Neural cell (in vitro differentiated cells): ENCODE results near the gene PRKCA. TPM values are rescaled to one million over a fixed set of nuclear protein-coding genes. Genes with fewer than 3 reads are reported as not detected.

Experiments used
- H2AFZ ChIP-seq: fragments of 200-600, 300-800 bp; sonication (generic), shearing (Covaris generic); 2 replicates; pipeline ENCODE4 v1.6.0; 2014; ENCODE audit warnings: low read depth, mild to moderate bottlenecking, antibody characterized with exemption, low read length, moderate library complexity
- H3F3A ChIP-seq: fragments of 200-600 bp; shearing (Covaris generic); 2 replicates; pipeline ENCODE4 v1.6.1; 2016; ENCODE audit warnings: mild to moderate bottlenecking, moderate library complexity, mixed read lengths, antibody characterized with exemption, low read length; ENCODE audit not compliant: insufficient read depth, poor library complexity, severe bottlenecking
- H3K27ac ChIP-seq: fragments of 200-600, 300-800 bp; sonication (generic), shearing (Covaris generic); 2 replicates; pipeline ENCODE4 v1.5.1; 2014; ENCODE audit warnings: mild to moderate bottlenecking, low read length, moderate library complexity
- H3K27me3 ChIP-seq: fragments of 300-800, 200-600 bp; sonication (generic), shearing (Covaris generic); 2 replicates; pipeline ENCODE4 v1.6.0; 2014; ENCODE audit warnings: mild to moderate bottlenecking, low read depth, low read length, moderate library complexity; ENCODE audit not compliant: insufficient read depth
- H3K36me3 ChIP-seq: fragments of 300-800, 200-600 bp; sonication (generic), shearing (Covaris generic); 2 replicates; pipeline ENCODE4 v1.5.1; 2014; ENCODE audit warnings: mild to moderate bottlenecking, antibody characterized with exemption, low read length, moderate library complexity; ENCODE audit not compliant: insufficient read depth
- H3K4me2 ChIP-seq: fragments of 300-800, 200-600 bp; sonication (generic), shearing (Covaris generic); 2 replicates; pipeline ENCODE4 v1.6.0; 2014; ENCODE audit warnings: mild to moderate bottlenecking, low read length
- H3K4me3 ChIP-seq: fragments of 300-800, 200-600 bp; sonication (generic), shearing (Covaris generic); 2 replicates; pipeline ENCODE4 v1.5.1; 2014; ENCODE audit warnings: mild to moderate bottlenecking, low read length, moderate library complexity
- H3K79me2 ChIP-seq: fragments of 200-600 bp; shearing (Covaris generic); replicated peaks from 2 replicates; pipeline ENCODE4 v1.6.0; 2014; ENCODE audit warnings: mild to moderate bottlenecking, low read length, moderate library complexity; ENCODE audit not compliant: insufficient read depth
- H3K9ac ChIP-seq: fragments of 300-800, 200-600 bp; sonication (generic), shearing (Covaris generic); 2 replicates; pipeline ENCODE4 v1.6.1; 2016; ENCODE audit warnings: mild to moderate bottlenecking, low read length, mixed read lengths
- H3K9me2 ChIP-seq: fragments of 200-600 bp; shearing (Covaris generic); 2 replicates; pipeline ENCODE4 v1.6.1; 2016; ENCODE audit warnings: mild to moderate bottlenecking, low read length, mixed read lengths; ENCODE audit not compliant: insufficient read depth
- H3K9me3 ChIP-seq: fragments of 200-600, 300-800 bp; sonication (generic), shearing (Covaris generic); 2 replicates; pipeline ENCODE4 v1.6.1; 2016; ENCODE audit warnings: mild to moderate bottlenecking, mixed run types, low read length, moderate library complexity, mixed read lengths
- H4K20me1 ChIP-seq: fragments of 200-600 bp; shearing (Covaris generic); 2 replicates; pipeline ENCODE4 v1.6.1; 2016; ENCODE audit warnings: mild to moderate bottlenecking, mixed run types; ENCODE audit not compliant: insufficient read depth
- CTCF ChIP-seq: fragments of 450-650 bp; IDR thresholded peaks from 2 replicates; pipeline ENCODE4 v1.5.1; 2014; ENCODE audit warnings: antibody characterized with exemption, mild to moderate bottlenecking, moderate library complexity; ENCODE audit not compliant: poor library complexity, severe bottlenecking
- EZH2 ChIP-seq: fragments of 200-600, 300-800 bp; shearing (Covaris generic), sonication (generic); IDR thresholded peaks from 2 replicates; pipeline ENCODE4 v1.6.1; 2014; ENCODE audit warnings: antibody characterized with exemption, low read length, borderline replicate concordance, mild to moderate bottlenecking; ENCODE audit not compliant: insufficient read depth, poor library complexity, severe bottlenecking
- MXI1 ChIP-seq: fragments of 450-650 bp; conservative IDR thresholded peaks from 2 replicates; pipeline ENCODE4 v1.6.1; 2014; ENCODE audit warnings: antibody characterized with exemption, mild to moderate bottlenecking; ENCODE audit not compliant: poor library complexity, severe bottlenecking
- POLR2AphosphoS5 ChIP-seq: IDR thresholded peaks from 2 replicates; pipeline ENCODE4 v1.6.1; 2012
- RAD21 ChIP-seq: fragments of 450-650 bp; conservative IDR thresholded peaks from 2 replicates; pipeline ENCODE4 v1.6.1; 2014; ENCODE audit warnings: antibody characterized with exemption, mild to moderate bottlenecking, moderate library complexity
- REST ChIP-seq: IDR thresholded peaks from 2 replicates; pipeline ENCODE4 v1.6.1; 2012; ENCODE audit warnings: borderline replicate concordance
- SMC3 ChIP-seq: fragments of 450-650 bp; conservative IDR thresholded peaks from 2 replicates; pipeline ENCODE4 v1.6.1; 2014; ENCODE audit warnings: antibody characterized with exemption, mild to moderate bottlenecking, moderate library complexity; ENCODE audit not compliant: poor library complexity
- TAF1 ChIP-seq: IDR thresholded peaks from 2 replicates; pipeline ENCODE4 v1.6.1; 2012; ENCODE audit warnings: low read depth
- polyA plus RNA-seq: library from polyadenylated mRNA; depleted of rRNA; stranded (reverse); fragments of >200 nt; gene quantifications from 2 replicates; pipeline ENCODE4 v1.2.3, GENCODE V29; 2014

Gene PRKCA
- polyA plus RNA-seq, 1 donor from 2014 or later: 5.9 TPM

- no peaks in the 10 kb centered on the region for H3K79me2 ChIP-seq
- no peaks in the 10 kb centered on the region for H4K20me1 ChIP-seq
- TF ChIP-seq RAD21 (no peak), REST (no peak)
- no peak overlapping the region for H3K27ac ChIP-seq
- H3K9ac ChIP-seq: no peak overlapping the region
- H3K27me3 ChIP-seq: no peaks in the 10 kb centered on the region
- no peaks in the 10 kb centered on the region for H3F3A ChIP-seq
- H3K9me3 ChIP-seq: no peaks in the 10 kb centered on the region
- no peaks in the 10 kb centered on the region for H3K36me3 ChIP-seq
- no peak overlapping the region for H2AFZ ChIP-seq
- H3K9me2 ChIP-seq: no peaks in the 10 kb centered on the region
- no peak overlapping the region for H3K4me3 ChIP-seq
- H3K4me2 ChIP-seq: no peak overlapping the region
These were observed 450.0 kb downstream of the PRKCA start for GRCh38 chr17:66752411-66752810.

- Histone ChIP-seq H3K4me3 (no peak overlapping the region), H3K9me3 (no peaks in the 10 kb centered on the region), H3K36me3 (no peaks in the 10 kb centered on the region), H3K27ac (no peak overlapping the region), H4K20me1 (no peaks in the 10 kb centered on the region), H3K9ac (no peak overlapping the region), H3K9me2 (no peaks in the 10 kb centered on the region), H2AFZ (no peak overlapping the region), H3K4me2 (no peak overlapping the region), H3K27me3 (no peaks in the 10 kb centered on the region), H3F3A (no peaks in the 10 kb centered on the region), H3K79me2 (no peaks in the 10 kb centered on the region)
- TF ChIP-seq SMC3 (no peak), TAF1 (no peak), RAD21 (no peak), REST (no peak), POLR2AphosphoS5 (no peak), MXI1 (no peak), EZH2 (no peak), CTCF (no peak)
These were observed 450.9 kb downstream of the PRKCA start for GRCh38 chr17:66753126-66753920.
